ENCODE results near the gene ZNF106. TPM values are rescaled to one million over a fixed set of nuclear protein-coding genes. Genes with fewer than 3 reads are reported as not detected.
A peak's percentile ranks its signal among the peaks of the same experiment; 100 is the strongest.

ZNF106 gene
- total and polyA plus RNA-seq, 2 of the 4 experiments (the other 2 are of a cell fraction) = 19.2 to 87.5 TPM

- Histone ChIP-seq H2AK9ac (replicated peaks; ENCODE audit: low read depth, low read length, poor library complexity) (no peak overlapping the region), H4K20me1 (ENCODE audit: insufficient read depth, low read length) (peaks cover 11% of the 10 kb centered on the region; the same call in 1 of the 2 replicates), H2BK120ac (ENCODE audit: low read depth, low read length) (no peak overlapping the region; the same call in 1 of the 2 replicates), H3K18ac (ENCODE audit: low read depth, low read length) (peak overlapping the region; percentile 83), H3K4ac (ENCODE audit: low read depth, low read length) (peak overlapping the region; percentile 58), H3K9ac (ENCODE audit: low read depth, low read length) (peak overlapping the region; percentile 73), H2AFZ (replicated peaks; ENCODE audit: low read length, poor library complexity) (peak overlapping the region; percentile 62), H4K8ac (ENCODE audit: low read depth in 2 of 2, low read length in 2 of 2) (peak overlapping the region in 1 of 2 experiments; percentile 73; a peak in 2 of 4 replicates), H2BK20ac (ENCODE audit: low read depth, low read length) (0 out of 2 replicates have a peak overlapping the region, but pooled peaks have one; percentile 0), H3K36me3 (ENCODE audit: control insufficient read depth, insufficient read depth, low read length) (peaks cover 2% of the 10 kb centered on the region; the same call in 1 of the 2 replicates), H2AK5ac (ENCODE audit: low read depth, low read length) (peak overlapping the region; percentile 73), H4K5ac (ENCODE audit: low read depth, low read length) (peak overlapping the region; percentile 45; the same call in 1 of the 2 replicates), H3K27me3 (ENCODE audit: control insufficient read depth, insufficient read depth, low read length) (no peaks in the 10 kb centered on the region), H3K23ac (ENCODE audit: low read depth, low read length) (peak overlapping the region; percentile 49; the same call in 1 of the 2 replicates), H4K91ac (ENCODE audit: insufficient read depth, low read depth, low read length) (no peak overlapping the region), H3K14ac (replicated peaks; ENCODE audit: low read depth, low read length) (peak overlapping the region; percentile 65), H3K4me3 (ENCODE audit: insufficient read depth, low read depth, low read length) (peak overlapping the region; percentile 20; the same call in 1 of the 2 replicates), H3K4me2 (ENCODE audit: low read depth, low read length) (peak overlapping the region; percentile 91), H2BK5ac (ENCODE audit: low read depth, low read length, poor library complexity, severe bottlenecking) (peak overlapping the region; percentile 87), H3K9me3 (ENCODE audit: control insufficient read depth, insufficient read depth, low read length) (no peaks in the 10 kb centered on the region), H3K4me1 (ENCODE audit: control insufficient read depth, insufficient read depth, low read length) (peaks cover 7% of the 10 kb centered on the region), H3K56ac (ENCODE audit: extremely low read depth, insufficient read depth, low read length) (peak overlapping the region; percentile 24), H2BK15ac (ENCODE audit: low read depth, low read length) (peak overlapping the region; percentile 59; the same call in 1 of the 3 replicates), H3K79me1 (ENCODE audit: low read depth in 1 of 2, low read length in 2 of 2) (peaks cover 0 to 38% of the 10 kb centered on the region in 2 experiments; a peak in 2 of 4 replicates), H3K9me1 (ENCODE audit: insufficient read depth, low read length) (peaks cover 3% of the 10 kb centered on the region; the same call in 1 of the 2 replicates), H3K27ac (ENCODE audit: insufficient read depth, low read length) (peak overlapping the region; percentile 82)
- in situ Hi-C loops (cut with MboI; ENCODE audit: low sequenced_read_pairs) = no loop called here
- ChIA-PET POLR2A (ENCODE audit: unreplicated experiment) (interaction anchor here (0.7 kb wide), 1 partner anchor 185 kb away, joined by 3 read pairs; the partner anchor contains the start of genes GANC and TMEM87A), CTCF (interaction anchor here (0.5 kb wide), 1 partner anchor 70 kb away, joined by 3 read pairs; no protein-coding TSS in a partner anchor)
- intact Hi-C loops (cut with micrococcal nuclease) = loop anchor here (10.0 kb wide), 1 partner anchor 183 kb away; the partner anchor contains the start of genes GANC and TMEM87A
- dilution Hi-C loops (cut with HindIII; ENCODE audit: low sequenced_read_pairs, unreplicated experiment) = no loop called here
- ATAC-seq (ENCODE audit: low read depth) (peak; percentile 91), DNase-seq (peak; percentile 94)
- 0% methylated on average over 3 of the region's 8 CpGs; no CpG with 5 or more reads in 1 of the 2 experiments for WGBS, 2 experiments (ENCODE audit: extremely low coverage in 2 of 2, insufficient read length in 1 of 2)
- no TSS peak for BruUV-seq (replicated peaks)
- TF ChIP-seq RAD21 (IDR thresholded peaks at IDR 0.05; ENCODE audit: low read length) = no peak
- TF ChIP-seq MAFK (IDR thresholded peaks at IDR 0.05; ENCODE audit: low read depth, low read length) = no peak; the same call in 1 of the 2 replicates
- TF ChIP-seq CEBPB (IDR thresholded peaks at IDR 0.05; ENCODE audit: low read depth, low read length) = no peak
- TF ChIP-seq RCOR1 (IDR thresholded peaks at IDR 0.05; ENCODE audit: insufficient replicate concordance, low read length) = no peak
- no peak for TF ChIP-seq NFE2L2 (IDR thresholded peaks at IDR 0.05; ENCODE audit: low read depth, low read length)
- no peak for TF ChIP-seq CHD1 (IDR thresholded peaks at IDR 0.05; ENCODE audit: low read depth, low read length)
- no peak for TF ChIP-seq CTCF (conservative IDR thresholded peaks at IDR 0.05; ENCODE audit: low read depth, low read length)
- TF ChIP-seq RFX5 (IDR thresholded peaks at IDR 0.05; ENCODE audit: low read depth, low read length) = peak; percentile 17; the same call in 1 of the 2 replicates
- TF ChIP-seq MAZ (IDR thresholded peaks at IDR 0.05; ENCODE audit: borderline replicate concordance, low read depth, low read length) = no peak
- no peak; the same call in 1 of the 2 replicates for TF ChIP-seq FOS (IDR thresholded peaks at IDR 0.05; ENCODE audit: low read depth, low read length)
- no peak for TF ChIP-seq BHLHE40 (IDR thresholded peaks at IDR 0.05; ENCODE audit: low read depth, low read length)
- no peak for TF ChIP-seq SMC3 (IDR thresholded peaks at IDR 0.05; ENCODE audit: low read depth, low read length)
- TF ChIP-seq ELK1 (IDR thresholded peaks at IDR 0.05; ENCODE audit: borderline replicate concordance, low read depth, low read length) = no peak
Observed at GRCh38 chr15:42457445-42458442, 33.2 kb downstream of the ZNF106 start.
